HG02943 (cell line): ENCODE measurements around the gene PABPN1.
A peak's percentile ranks its signal among the peaks of the same experiment; 100 is the strongest.

ENCODE experiments used
- ATAC-seq: cut with Tn5 transposase; IDR thresholded peaks from one replicate; pipeline ENCODE4 v1.9.1; 2021; ENCODE audit warnings: mild to moderate bottlenecking, low read depth, moderate library complexity; ENCODE audit not compliant: unreplicated experiment

The PABPN1 gene

DNA sequence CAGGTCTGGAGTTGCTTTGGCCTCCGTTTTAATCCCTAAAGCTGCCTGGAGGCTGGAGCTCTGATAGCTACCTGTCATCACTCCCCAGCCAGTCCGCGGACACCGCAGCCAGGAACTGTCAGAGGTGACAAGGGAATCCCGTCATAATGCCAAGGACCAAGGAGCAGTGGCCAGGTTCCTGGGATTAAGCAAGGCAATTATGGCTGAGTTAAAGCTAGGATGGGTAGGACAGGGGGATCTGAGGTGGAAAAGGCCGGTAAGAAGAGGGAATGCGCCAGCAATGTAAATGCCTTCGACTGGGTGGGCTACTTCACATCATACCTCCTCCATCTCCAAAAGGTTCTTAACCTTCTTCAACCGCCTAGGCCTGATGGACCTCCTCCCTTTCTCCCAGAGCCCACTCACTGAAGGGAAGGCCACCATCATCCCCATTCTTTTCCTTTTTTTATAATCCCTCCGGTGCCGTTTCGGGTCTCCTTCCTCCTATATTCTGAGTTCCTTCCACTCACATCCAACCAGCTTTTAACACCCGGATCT, 20.5 kb upstream of the PABPN1 start:
- ATAC-seq: no peak

DNA sequence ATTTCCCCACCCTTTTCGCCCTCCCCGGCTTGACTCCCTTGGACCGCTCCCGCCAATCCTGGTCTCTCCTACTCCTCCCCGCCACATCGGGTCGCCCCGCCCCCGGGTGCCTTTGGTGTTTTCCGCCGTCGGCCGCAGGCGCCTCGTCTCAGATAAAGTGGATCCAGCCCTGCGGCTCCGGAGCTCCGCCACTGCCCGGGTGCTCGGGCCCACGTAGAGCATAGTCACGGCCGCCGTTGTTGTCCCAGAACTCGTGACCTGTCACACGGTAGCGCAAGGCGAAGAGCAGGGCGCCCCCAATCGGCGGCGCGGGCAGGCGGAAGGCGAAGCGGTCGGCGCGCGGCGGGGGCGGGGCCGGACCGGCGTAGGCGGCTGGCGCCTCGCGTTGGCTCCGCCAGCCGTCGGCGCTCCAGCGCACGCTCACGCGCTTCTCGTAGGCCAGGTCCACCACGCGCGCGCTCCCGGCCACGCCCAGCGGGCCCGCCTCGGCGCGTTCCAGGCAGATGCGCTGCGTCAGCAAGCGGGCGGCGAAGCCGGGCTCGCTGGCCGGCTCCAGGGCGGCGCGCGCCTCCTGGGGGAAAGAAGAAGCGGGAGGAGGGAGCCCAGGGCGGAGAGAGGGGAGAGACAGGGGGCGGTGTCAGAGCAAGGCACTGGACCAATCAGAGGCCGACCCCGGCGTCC, 19.8 kb upstream of the PABPN1 start:
- peak; percentile 73 for ATAC-seq

DNA sequence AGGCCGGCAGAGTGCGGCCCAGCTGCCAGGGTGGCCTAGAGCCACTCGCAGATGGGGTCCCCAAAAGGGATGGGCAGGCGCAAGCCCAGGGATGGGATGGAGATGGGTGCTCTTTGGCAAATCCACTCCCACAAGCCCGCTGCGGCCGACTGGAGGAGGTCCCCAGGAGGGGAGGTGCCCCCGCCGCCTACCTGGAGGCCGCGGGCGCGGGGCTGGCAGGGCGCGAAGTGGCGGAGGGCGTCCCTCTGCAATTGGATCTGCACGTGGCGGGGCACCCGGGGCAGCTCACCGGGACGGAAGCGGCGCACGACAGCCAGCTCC, 19.3 kb upstream of the PABPN1 start:
- ATAC-seq: peak; percentile 14

DNA sequence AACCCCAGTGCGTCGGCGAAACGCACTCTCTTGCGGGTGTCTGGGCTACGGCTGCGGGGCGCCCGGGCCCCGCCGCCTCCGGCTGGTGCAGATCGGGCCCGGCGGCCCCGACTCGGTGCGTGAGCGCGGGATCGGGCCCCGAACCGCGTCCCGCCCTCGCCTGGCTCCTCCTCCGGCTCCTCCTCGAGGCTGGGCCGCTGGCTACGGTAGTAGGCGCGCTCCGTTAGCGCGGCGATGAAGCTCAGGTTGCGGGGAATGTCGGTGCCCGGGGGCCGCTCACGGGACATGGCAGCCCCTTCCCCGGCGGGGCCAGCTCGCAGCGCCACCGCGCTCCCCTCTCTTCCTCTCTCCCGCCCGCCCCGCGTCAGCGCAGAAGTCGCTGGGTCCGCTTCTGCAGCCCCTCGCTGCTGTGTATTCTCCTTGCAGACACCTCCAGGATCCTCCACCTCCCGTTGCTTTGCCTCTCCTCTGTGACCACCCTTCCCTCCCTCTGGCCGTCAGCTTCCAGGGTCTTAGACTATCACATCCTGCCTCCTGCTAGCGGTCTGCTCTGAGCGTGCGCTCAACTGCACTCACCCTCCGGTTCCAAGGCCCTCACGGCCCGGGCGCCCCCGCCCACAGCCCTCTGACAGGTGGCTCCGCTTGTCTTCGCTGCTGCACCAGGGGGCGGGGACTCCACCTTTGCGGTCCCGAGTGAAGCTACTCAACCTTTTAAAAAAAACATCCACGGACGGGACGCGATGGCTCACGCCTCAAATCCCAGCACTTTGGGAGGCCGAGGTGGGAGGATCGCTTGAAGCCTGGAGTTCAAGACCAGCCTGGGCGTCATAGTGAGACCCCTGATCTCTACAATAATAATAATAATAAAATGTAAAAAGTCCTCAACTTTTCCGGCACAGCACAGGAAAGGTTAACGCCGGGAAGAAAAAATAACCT, 18.7 kb upstream of the PABPN1 start, which contains the start of gene PPP1R3E:
Gene PPP1R3E (minus strand): TSS at position 570 of the 936 bp plus-strand sequence. CDS start 283 bp downstream, at position 287.
- peak; percentile 30 for ATAC-seq

GRCh38 chr14:23306412-23307145, 14.7 kb upstream of the PABPN1 start, which contains the start of gene BCL2L2:
BCL2L2 (plus strand) TSS chr14:23306833; CDS start chr14:23307768, 935 bp downstream.
- ATAC-seq: no peak

- ATAC-seq: no peak
Measured at GRCh38 chr14:23307146-23307530, 14.1 kb upstream of the PABPN1 start.

DNA sequence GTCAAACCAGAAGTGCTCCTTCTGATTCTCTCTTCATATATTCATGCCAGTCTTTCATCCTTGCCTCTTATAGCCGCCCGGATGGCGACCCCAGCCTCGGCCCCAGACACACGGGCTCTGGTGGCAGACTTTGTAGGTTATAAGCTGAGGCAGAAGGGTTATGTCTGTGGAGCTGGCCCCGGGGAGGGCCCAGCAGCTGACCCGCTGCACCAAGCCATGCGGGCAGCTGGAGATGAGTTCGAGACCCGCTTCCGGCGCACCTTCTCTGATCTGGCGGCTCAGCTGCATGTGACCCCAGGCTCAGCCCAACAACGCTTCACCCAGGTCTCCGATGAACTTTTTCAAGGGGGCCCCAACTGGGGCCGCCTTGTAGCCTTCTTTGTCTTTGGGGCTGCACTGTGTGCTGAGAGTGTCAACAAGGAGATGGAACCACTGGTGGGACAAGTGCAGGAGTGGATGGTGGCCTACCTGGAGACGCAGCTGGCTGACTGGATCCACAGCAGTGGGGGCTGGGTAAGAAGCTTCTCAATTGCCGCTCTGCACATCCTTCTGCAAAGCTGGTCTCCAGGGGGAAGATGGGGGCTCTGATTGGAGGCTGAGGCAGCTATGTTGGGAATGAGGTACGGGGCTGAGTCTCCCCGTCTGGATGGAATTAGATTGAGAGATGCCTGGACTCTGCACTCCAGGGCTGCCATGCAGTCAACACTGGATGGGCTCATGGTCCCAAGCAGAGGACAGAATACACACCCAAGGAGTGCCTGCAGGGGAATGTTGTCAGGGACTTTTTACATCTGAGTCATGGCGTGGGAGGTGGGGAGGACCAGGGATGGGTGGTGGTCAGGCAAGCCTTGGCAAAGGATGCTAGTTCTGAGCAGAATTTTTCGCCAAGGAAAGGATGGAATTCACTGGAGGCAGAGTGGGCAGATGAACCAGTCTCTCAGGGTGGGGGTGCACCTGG, 13.3 kb upstream of the PABPN1 start:
- no peak for ATAC-seq

GRCh38 chr14:23308721-23309445, 12.4 kb upstream of the PABPN1 start:
- ATAC-seq: no peak

DNA sequence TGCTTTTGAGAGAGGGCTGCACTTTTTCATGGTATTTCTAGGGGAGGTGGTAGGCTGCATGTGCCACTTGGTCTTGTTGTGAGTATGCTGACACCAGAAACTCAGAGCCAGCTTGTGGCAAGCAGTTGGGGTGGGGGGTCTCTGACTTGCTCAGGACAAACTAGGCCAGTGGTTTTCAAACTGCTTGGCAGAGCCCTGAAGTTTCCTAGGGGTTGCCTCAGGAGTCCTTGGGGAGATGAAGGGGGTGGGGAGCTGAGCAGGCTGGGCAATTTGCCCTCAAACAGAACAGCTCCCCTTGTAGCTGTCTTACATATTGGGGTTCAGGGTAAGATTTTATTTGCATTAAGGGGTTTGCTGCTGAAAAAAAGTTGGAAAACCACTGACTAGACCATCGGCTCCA, 10.7 kb upstream of the PABPN1 start:
- ATAC-seq: no peak

GRCh38 chr14:23316300-23316699, 5.0 kb upstream of the PABPN1 start:
- ATAC-seq: no peak

DNA sequence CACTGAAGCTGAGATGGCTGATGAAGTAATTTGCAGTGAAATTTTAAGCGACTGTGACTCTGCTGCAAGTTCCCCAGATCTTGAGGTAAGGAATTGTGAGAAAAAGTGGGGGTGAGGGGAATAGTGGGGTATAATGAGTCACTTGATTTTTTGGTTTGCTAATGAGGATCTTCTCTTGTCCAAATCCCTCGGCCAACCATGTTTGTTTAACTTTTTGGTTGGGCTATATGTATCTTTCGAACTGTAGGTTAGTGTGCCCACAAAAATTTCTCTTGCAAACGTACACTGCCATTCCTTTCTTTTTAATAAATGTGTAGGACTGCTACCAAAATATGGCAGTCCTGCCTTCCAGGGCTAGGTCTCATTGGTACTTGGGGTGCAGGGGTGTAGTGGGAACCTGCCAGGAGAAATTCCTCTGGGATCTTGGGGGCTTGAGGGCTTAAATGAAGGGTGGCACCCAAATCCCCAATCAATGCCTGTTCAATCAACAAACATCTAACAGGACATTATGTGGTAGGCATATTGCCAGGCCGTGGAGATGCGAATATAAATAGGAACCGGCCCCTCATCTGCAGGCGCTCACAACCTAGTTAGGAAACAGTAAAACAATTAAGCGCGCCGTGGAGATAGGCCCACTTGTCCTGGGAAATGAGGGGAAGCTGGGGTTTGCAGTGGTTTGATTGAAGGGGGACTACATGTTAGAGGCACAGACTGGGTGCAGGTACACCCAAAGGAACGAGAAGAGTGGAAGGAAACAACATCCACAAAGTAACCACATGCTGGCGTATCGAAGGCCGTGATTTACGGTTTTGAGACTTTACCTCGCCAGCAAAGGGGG, 1.3 kb upstream of the PABPN1 start:
- ATAC-seq: no peak

- peak; percentile 8 for ATAC-seq
Measured at GRCh38 chr14:23321572-23322547, 603 bp downstream of the PABPN1 start.

DNA sequence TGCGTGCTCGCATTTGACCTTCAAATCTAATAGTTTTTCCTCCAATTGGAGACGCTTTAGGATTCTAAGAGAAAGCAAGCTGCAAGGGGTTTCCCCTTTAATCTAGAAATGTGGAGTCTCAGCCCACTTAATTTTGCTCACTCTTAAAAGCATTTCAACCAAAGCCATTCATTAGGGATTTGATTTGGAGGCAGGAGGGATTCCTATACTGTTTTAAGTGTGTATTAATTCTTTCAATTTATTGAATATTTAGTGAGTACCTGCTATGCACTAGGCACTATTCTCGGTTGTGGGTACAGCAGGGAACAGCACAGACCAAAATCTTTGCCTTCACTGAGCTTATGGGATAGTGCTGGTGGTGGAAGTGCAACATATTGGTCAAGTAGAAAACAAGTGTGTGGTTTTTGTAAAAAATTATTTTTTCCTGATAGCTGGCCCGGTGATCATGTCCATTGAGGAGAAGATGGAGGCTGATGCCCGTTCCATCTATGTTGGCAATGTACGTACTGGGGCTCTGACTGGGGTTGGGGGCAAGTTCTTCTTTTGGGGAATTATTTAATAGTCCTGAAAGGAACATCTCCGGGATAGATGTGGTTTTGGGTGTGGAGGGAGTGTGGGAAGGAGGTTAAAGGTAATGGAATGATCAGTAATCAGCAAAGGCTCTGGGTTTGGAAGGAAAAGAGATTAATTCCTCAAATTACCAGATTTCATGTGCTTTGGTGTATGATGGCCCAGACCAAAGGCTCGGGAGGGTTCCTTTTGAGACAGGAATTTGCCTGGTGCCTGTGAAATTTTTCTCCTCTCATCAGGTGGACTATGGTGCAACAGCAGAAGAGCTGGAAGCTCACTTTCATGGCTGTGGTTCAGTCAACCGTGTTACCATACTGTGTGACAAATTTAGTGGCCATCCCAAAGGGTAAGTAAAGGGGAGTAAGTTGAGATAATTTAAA, 1.6 kb downstream of the PABPN1 start:
- no peak for ATAC-seq

- ATAC-seq: no peak
Measured at GRCh38 chr14:23323838-23324454, 2.7 kb downstream of the PABPN1 start.

DNA sequence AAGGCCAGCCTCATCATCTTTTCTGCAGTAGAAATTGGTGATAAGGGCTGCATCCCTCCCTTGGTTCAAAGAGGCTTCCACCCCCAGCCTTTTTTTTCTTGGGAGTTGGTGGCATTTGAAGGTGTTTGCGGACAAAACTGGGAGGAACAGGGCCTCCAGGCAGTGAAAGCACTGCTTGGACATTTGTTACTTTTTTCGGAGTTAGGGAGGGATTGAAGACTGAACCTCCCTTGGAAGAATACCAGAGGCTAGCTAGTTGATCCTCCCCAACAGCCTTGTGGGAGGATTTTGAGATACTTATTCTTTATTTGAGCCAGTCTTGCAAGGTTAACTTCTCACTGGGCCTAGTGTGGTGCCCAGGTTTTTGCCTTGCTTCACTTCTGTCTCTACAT, 3.2 kb downstream of the PABPN1 start:
- no peak for ATAC-seq
